ENCODE results near the gene CABLES1.
"Not testable (repeated sequence)": the region's sequence is repeated elsewhere in the genome, so short reads cannot be mapped to it uniquely, and the experiment has no call there.

CABLES1 gene

DNA sequence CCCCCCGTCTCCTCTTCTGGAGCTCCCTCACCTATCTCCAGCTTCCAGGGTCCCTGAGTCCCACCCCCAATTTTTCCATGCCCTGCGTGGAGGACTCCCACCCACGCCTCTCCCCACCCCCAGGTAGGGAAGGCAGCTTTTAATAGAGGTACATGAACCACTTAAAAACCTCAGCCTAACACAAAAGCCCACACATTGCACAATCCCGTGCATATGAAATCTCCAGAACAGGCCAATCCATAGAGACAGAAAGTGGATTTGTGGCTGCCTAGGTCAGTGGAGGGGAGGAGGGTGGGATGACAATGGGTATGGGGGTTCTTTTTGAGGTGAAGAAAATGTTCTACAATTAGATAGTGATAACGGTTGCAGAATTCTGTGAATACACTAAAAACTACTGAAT is 145.6 kb downstream of the CABLES1 start:
- H3K4me1 Mint-ChIP-seq = peaks cover 37% of the 10 kb centered on the region
- H3K27ac Mint-ChIP-seq = no peak overlapping the region
- peaks cover 22% of the 10 kb centered on the region for H3K36me3 Mint-ChIP-seq (ENCODE audit: low read depth)
- H3K4me3 Mint-ChIP-seq = no peak overlapping the region
- ATAC-seq = no peak
- no peaks in the 10 kb centered on the region for H3K27me3 Mint-ChIP-seq
- H3K9me3 Mint-ChIP-seq = peaks cover 17% of the 10 kb centered on the region
- no peak for DNase-seq

DNA sequence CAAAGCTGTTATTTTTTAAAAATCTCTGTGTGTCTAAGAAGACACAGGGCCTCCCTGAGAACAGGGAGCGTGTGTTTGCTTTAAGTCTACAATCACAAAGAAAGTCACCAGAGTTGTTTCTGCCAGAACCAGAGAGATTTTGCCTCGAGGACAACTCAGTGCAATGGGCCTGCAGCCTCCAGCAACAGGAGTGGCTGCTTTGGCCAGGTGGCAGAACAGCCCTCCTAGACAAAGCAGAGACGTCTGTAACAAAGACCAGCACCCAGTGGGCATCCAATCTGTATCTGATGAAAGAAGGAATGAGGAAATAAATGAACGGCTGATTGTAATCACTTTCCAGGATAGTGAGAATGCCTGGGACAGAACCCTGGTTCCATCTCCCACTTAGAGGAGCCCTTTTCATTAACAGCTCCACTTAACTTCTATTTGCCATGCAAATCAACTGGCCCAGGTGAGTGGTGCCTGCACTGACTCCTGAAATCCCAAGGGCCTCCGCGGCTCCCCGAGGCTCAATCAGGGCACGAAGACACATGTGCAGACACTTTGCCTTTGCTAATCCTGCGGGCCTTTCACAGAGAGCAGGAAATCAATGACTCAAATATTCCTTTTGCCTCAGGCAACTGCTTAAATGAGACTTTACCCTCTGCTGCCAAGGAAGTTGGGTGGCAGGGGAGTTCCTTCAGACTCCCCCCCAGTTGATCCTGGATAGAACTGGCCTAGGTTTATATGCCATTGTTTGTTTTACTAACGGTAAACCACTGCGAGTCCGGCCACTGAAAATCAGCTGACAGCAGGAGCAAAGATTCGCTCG is 146.5 kb downstream of the CABLES1 start:
- Mint-ChIP-seq H3K9me3 (peaks cover 16% of the 10 kb centered on the region), H3K4me1 (peaks cover 37% of the 10 kb centered on the region), H3K4me3 (no peak overlapping the region), H3K27me3 (no peaks in the 10 kb centered on the region), H3K36me3 (ENCODE audit: low read depth) (peaks cover 20% of the 10 kb centered on the region), H3K27ac (peak overlapping the region; percentile 36)
- ATAC-seq (no peak), DNase-seq (no peak)

DNA sequence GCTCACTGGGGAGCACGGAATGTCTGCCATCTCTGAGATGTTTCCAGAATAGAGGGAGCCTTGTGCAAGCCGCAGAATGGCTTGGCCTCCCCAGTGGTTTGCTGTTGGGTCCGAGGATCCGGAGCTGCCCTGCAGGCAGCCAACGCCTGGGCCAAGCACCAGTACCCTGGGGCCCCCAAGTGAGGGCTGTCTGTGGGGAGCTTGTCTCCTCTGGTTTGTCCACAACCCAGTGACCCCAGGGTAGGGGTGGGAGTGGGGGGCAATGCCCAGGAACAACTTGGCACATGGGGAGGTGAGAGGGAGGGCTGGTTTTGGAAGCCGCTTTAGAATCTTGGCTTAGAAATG is 147.1 kb downstream of the CABLES1 start:
- peaks cover 10% of the 10 kb centered on the region for H3K9me3 Mint-ChIP-seq
- H3K4me3 Mint-ChIP-seq = no peak overlapping the region
- peaks cover 37% of the 10 kb centered on the region for H3K4me1 Mint-ChIP-seq
- ATAC-seq (no peak), DNase-seq (no peak)
- no peak overlapping the region for H3K27ac Mint-ChIP-seq
- peaks cover 15% of the 10 kb centered on the region for H3K36me3 Mint-ChIP-seq (ENCODE audit: low read depth)
- H3K27me3 Mint-ChIP-seq = no peaks in the 10 kb centered on the region

DNA sequence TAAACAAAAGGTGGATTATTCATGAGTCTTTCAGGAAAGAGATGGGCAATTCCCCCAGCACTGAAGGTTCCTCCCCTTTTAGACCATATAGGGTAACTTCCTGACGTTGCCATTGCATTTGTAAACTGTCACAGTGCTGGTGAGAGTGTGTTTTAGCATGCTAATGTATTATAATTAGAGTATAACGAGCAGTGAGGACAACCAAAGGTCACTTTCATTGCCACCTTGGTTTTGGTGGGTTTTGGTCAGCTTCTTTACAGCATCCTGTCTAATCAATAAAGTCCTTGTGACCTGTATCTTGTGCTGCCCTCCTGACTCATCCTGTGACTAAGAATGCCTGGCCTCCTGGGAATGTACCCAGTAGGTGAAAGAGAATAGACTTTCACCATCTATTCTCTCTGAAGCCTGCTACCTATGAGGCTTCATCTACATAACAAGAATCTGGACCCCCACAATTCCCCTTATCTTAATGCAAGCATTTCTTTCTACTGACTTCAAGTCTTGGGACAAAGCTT is 148.7 kb downstream of the CABLES1 start:
- no peaks in the 10 kb centered on the region for H3K27me3 Mint-ChIP-seq
- H3K9me3 Mint-ChIP-seq = peaks cover 6% of the 10 kb centered on the region
- DNase-seq (peak; percentile 49), ATAC-seq (peak; percentile 91)
- peak overlapping the region; percentile 37 for H3K4me3 Mint-ChIP-seq
- peaks cover 37% of the 10 kb centered on the region for H3K4me1 Mint-ChIP-seq
- peaks cover 5% of the 10 kb centered on the region for H3K36me3 Mint-ChIP-seq (ENCODE audit: low read depth)
- peak overlapping the region; percentile 96 for H3K27ac Mint-ChIP-seq

DNA sequence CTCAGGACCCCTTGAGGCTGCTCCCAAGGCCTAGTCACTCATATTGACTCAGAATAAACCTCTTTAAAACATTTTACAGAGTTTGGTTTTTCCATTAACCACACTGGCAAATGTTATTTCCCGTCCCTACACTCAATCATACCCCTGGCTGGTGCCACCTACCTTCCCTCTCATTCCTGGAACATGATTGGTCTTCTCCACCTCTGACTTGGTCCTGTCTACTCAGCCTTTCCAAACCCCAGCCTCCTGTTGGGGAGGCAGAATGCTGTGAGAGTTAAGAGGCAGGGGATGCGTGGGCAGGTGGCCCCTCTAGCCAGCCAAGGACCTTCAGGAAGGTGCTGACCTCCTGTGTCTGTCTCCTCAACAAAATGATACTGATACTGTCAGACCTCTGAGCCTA is 149.3 kb downstream of the CABLES1 start:
- no peaks in the 10 kb centered on the region for H3K27me3 Mint-ChIP-seq
- DNase-seq = peak; percentile 27
- peaks cover 6% of the 10 kb centered on the region for H3K9me3 Mint-ChIP-seq
- peak overlapping the region; percentile 96 for H3K27ac Mint-ChIP-seq
- H3K4me3 Mint-ChIP-seq = peak overlapping the region; percentile 37
- peaks cover 5% of the 10 kb centered on the region for H3K36me3 Mint-ChIP-seq (ENCODE audit: low read depth)
- peak; percentile 75 for ATAC-seq
- H3K4me1 Mint-ChIP-seq = peaks cover 37% of the 10 kb centered on the region

DNA sequence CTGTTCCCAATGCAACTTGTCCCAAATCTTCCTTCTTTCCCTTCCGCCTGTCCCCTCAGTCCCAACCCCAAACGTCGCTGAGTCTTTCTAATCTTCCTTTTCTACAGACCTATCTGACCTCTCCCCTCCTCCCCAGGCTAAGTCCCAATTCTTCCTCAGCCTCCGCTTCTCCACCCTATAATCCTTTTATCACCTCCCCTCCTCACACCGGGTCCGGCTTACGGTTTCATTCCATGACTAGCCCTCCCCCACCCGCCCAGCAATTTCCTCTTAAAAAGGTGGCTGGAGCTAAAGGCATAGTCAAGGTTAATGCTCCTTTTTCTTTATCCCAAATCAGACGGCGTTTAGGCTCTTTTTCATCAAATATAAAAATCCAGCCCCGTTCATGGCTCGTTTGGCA is 150.3 kb downstream of the CABLES1 start:
- H3K27me3 Mint-ChIP-seq; H3K4me3 Mint-ChIP-seq; ATAC-seq; H3K36me3 Mint-ChIP-seq (ENCODE audit: low read depth); DNase-seq; H3K9me3 Mint-ChIP-seq: not testable (repeated sequence)
- Mint-ChIP-seq H3K27ac (peak overlapping the region; percentile 96), H3K4me1 (peaks cover 37% of the 10 kb centered on the region)

DNA sequence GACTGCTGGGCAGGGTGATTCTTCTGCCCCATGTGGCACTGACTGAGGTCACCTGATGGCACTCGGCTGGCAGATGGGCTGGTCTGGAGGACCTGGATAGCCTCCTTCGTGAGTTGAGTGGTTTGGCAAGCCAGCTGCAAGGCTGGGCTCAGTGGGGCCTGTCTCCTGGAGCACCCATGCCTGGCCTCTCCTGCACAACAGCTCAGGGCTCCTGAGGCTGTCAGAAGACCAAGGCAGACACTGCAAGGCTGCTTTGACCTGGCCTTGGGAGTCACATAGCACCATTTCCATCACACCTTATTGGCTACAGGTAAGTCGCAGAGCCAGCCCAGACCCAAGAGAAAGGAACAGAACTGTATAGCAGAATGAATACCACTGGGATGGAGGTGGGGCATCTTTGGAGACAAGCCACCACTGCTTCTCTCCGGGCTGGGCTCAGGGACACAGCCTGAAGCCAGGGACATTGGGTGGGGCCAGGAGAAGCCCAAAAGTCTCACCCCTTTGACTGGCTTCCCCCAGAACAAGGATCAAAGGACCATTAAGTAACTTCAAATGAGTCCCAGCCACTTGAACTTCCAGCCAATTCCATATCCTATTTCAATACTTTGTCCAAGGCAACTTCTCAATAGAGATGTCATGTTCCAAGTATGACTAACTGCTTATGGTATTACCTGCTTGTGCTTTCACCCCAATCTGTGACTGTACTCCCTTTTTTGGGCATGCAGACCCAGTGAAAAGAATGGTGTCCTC is 156.3 kb downstream of the CABLES1 start:
- DNase-seq = no peak
- Mint-ChIP-seq H3K4me3 (no peak overlapping the region), H3K9me3 (no peaks in the 10 kb centered on the region), H3K27me3 (no peaks in the 10 kb centered on the region), H3K36me3 (ENCODE audit: low read depth) (peaks cover under 1% of the 10 kb centered on the region), H3K4me1 (no peaks in the 10 kb centered on the region), H3K27ac (no peak overlapping the region)
- ATAC-seq = no peak

DNA sequence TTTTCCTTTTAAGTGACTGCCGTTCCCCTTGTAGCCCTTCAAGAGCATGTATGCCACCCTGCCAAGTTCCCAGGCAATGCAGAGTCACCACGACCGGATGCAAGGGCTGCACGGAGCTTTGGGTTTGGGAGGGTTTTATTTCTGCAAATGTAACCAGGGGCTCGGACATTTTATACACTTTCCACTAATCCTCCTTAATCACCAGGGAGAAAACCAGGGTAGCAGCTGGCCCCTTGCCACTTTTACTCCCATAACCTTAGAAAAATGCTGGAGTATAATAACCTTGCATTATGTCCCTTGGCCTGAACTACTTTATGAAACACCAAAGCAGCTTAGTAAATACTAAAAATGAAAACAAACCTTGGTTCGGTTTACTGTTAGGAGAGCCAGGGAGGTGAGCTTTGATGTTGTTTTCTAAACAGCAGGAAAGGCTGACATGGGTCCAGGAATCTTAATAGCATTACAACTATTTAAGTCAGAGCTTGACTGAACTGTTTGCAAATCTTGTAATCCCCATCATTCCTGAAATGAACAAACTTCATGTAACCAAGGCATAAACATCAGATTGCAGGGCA is 165.0 kb downstream of the CABLES1 start:
- no peak overlapping the region for H3K27ac Mint-ChIP-seq
- peaks cover 4% of the 10 kb centered on the region for H3K36me3 Mint-ChIP-seq (ENCODE audit: low read depth)
- no peaks in the 10 kb centered on the region for H3K27me3 Mint-ChIP-seq
- no peak overlapping the region for H3K4me3 Mint-ChIP-seq
- DNase-seq = no peak
- no peak for ATAC-seq
- H3K9me3 Mint-ChIP-seq = no peaks in the 10 kb centered on the region
- no peaks in the 10 kb centered on the region for H3K4me1 Mint-ChIP-seq

DNA sequence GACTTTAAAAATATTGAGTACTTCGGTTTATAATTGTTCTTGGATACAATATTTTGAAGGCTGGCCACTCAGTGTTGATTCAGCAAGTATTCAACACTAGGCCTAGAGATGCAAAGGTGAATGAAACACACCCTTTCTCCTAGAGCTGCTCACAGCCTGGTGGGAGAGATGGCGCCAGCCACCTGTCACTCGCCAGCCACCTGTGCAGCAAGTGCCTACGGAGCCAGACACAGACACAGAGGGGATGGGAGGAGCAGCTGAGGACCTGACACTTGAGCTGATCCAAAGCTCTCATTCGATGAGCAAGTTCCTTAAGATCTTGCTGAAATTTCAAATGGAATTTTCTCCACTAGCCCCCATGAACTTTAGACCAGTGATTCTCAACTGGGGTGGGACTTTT is 166.7 kb downstream of the CABLES1 start:
- H3K27ac Mint-ChIP-seq = no peak overlapping the region
- no peak overlapping the region for H3K4me3 Mint-ChIP-seq

DNA sequence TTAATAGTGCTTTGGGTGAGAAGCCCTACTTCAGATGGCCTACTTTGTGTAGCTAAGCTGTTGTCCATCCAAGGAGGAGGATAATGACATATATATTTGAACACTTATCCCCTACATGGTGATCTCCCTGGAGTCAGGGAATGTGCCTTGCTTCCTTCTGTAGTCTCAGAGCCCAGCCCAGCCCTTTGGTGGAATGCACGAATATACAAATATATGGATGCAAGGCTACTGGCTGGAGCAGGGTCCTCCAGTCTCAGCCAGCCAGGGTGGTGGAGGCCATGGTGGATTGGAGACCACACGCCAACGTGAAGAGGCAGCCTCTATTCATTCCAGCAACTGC is 167.2 kb downstream of the CABLES1 start:
- DNase-seq = no peak
- no peak overlapping the region for H3K27ac Mint-ChIP-seq

More for the DNA sequence above, 166.7 kb downstream of the CABLES1 start:
- Mint-ChIP-seq H3K27me3 (no peaks in the 10 kb centered on the region), H3K36me3 (ENCODE audit: low read depth) (peaks cover 3% of the 10 kb centered on the region), H3K4me1 (peaks cover 8% of the 10 kb centered on the region), H3K9me3 (no peaks in the 10 kb centered on the region)
- ATAC-seq (no peak), DNase-seq (no peak)

DNA sequence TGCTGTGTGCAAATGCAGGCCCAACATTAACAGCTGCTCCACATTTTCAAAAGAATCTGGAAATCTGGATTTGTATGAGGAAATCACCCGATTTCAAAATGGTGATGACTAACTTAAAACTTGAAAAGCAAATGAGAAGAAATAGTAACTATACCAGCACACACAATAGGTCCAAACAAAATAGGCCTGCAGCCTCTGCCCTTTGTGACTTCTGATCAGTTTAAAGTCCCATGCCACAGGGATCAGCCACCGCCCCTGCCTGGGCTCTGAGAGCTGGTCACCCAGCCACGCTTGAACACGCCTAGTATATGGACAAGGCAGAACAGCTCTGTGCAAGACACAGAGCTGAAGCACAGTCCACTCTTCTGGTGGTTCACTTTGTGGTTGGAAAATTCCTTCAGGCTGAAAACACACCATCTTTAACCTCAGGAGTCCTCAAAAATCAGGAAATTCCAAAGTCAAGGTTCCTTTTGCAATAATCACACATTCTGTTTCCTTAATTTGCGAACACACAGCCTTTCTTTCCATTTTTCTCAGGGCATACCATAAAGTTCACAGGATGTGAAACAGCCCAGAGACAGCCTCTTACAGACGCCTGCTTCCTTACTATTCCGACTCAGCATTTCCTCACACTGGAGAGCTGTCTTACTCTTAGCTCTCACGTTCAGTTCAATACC is 167.7 kb downstream of the CABLES1 start:
- Mint-ChIP-seq H3K27ac (no peak overlapping the region), H3K4me3 (no peak overlapping the region), H3K4me1 (peaks cover 18% of the 10 kb centered on the region), H3K9me3 (no peaks in the 10 kb centered on the region), H3K27me3 (no peaks in the 10 kb centered on the region), H3K36me3 (ENCODE audit: low read depth) (peaks cover 3% of the 10 kb centered on the region)
- DNase-seq (no peak), ATAC-seq (no peak)

More for the DNA sequence above, 167.2 kb downstream of the CABLES1 start:
- H3K9me3 Mint-ChIP-seq = no peaks in the 10 kb centered on the region
- no peak overlapping the region for H3K4me3 Mint-ChIP-seq
- H3K27me3 Mint-ChIP-seq = no peaks in the 10 kb centered on the region
- ATAC-seq = no peak
- peaks cover 3% of the 10 kb centered on the region for H3K36me3 Mint-ChIP-seq (ENCODE audit: low read depth)
- H3K4me1 Mint-ChIP-seq = peaks cover 13% of the 10 kb centered on the region

DNA sequence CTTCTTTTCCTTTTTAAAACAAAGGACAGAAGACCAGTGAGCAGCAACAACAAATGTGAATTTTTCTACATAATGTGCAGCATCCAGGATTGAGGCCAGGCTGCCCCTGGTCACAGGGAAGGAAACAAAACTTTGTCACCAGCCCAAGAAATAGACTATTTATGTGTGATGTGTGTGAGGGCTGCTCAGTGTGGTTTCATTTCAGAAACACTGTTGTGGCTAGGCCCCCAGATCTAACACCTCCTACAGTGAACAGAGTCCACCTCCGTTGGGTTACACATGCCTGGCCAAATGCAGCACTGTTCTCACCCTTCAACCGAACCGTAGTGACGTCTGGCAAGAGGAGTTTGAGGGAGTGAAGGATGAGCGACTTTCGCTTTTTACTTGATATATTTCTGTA is 171.5 kb downstream of the CABLES1 start:
- peaks cover 30% of the 10 kb centered on the region for H3K4me1 Mint-ChIP-seq
- H3K27me3 Mint-ChIP-seq = no peaks in the 10 kb centered on the region
- no peaks in the 10 kb centered on the region for H3K9me3 Mint-ChIP-seq
- DNase-seq (peak; percentile 15), ATAC-seq (peak; percentile 75)
- peak overlapping the region; percentile 1 for H3K27ac Mint-ChIP-seq
- H3K4me3 Mint-ChIP-seq = no peak overlapping the region
- H3K36me3 Mint-ChIP-seq (ENCODE audit: low read depth) = peaks cover 5% of the 10 kb centered on the region

DNA sequence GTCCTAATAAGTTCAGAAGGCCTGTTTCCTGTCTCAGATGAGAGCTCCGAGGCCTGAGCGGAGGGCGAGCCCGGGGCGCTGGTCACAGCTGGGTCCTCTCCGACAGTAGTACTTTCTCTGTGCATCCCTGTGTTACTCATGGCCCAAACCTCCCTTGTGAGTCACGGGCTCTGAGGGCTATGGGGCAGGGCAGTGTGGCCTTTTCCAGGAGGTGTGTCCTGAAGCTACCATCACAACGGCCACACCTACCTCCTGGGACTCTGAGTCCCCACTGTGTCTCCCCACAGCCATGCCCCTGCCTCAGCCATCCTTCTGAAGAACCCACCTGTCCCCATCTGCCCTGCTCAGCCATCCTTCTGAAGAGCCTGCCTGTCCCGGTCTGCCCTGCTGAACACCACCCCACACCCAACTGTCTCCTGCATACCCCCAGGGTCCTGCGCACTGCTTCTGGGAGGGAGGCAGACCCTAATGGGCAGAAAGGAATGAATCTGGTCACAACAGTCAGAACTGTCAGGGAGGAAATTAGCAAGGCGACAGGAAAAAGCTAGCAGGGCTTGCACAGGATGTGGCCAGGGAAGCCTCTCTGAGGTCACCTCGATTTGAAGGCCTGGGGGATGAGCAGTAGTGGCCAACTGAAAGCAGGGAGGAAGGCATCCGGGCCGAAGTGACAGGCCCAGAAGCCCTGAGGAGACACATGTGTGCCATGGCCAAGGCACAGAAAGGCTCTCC is 172.4 kb downstream of the CABLES1 start:
- peak overlapping the region; percentile 24 for H3K4me3 Mint-ChIP-seq

More for the DNA sequence above, 172.4 kb downstream of the CABLES1 start:
- peak; percentile 66 for ATAC-seq
- H3K4me1 Mint-ChIP-seq = peaks cover 37% of the 10 kb centered on the region
- peaks cover 5% of the 10 kb centered on the region for H3K36me3 Mint-ChIP-seq (ENCODE audit: low read depth)
- no peaks in the 10 kb centered on the region for H3K9me3 Mint-ChIP-seq
- H3K27ac Mint-ChIP-seq = peak overlapping the region; percentile 70
- no peaks in the 10 kb centered on the region for H3K27me3 Mint-ChIP-seq
- DNase-seq = peak; percentile 24
